GM18517 (cell line): Measurements from ENCODE around the gene SIAH3.
"Not testable (repeated sequence)": the region's sequence is repeated elsewhere in the genome, so short reads cannot be mapped to it uniquely, and the experiment has no call there.

Source experiments
- ATAC-seq: cut with Tn5 transposase; IDR thresholded peaks from one replicate; pipeline ENCODE4 v1.9.1; 2021; ENCODE audit warnings: mild to moderate bottlenecking, moderate library complexity; ENCODE audit not compliant: unreplicated experiment

The SIAH3 gene, protein sequence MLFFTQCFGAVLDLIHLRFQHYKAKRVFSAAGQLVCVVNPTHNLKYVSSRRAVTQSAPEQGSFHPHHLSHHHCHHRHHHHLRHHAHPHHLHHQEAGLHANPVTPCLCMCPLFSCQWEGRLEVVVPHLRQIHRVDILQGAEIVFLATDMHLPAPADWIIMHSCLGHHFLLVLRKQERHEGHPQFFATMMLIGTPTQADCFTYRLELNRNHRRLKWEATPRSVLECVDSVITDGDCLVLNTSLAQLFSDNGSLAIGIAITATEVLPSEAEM

DNA sequence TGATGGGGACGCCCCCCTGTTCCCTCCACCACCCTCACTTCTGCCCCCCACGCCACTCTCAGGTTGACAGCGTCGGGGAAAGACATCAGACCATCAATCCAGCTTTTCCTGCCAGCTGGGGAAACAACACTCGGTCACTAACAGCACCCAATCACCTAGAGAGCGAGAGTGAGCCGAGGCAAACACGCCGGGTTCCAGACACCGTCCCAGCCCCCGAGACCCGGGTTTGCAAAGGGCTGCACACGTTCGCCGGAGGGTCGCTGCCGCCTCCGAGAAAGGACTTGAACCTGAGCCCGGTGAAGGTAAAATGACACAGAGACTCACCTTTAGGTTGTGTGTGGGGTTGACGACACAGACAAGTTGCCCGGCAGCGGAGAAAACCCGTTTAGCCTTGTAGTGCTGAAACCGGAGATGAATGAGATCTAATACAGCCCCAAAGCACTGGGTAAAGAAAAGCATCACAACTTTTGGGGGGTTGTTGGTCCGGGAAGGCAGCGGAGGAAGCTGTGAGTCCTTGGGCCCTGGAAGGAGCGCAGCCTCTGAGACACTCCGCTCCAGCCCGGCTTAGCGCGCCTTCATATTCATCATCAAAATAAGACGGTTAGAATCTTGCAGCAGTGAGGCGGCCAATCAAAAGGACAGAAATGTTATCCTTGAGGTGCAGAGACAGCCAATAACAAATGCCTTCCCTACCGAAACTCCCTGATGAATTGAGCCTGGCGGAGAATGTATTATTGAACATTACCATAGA lies at the start of gene SIAH3:
Gene SIAH3, minus strand, starts transcription at position 583 of the 751 bp plus-strand sequence. Its CDS starts 124 bp downstream, at position 459.
- ATAC-seq, result no peak

DNA sequence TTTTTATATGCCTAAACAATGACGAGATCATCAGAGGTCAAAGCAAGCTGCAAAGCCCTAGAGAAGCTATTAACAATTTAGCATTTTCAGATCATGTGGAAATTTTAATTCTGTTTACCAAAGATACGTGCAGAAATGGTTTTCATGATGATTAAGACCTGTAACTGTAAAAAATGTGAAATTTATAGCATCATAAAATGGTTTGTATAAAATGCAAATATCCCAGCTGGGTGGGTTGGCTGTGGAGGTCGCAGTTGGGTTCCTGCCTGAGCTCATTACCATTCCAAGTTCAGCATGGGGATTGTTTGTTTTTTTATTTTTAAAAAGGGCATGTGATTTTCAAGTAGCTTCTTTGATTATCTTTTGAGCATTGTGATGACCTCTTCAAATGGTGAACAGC lies 47.9 kb upstream of the SIAH3 start:
- no peak for ATAC-seq

DNA sequence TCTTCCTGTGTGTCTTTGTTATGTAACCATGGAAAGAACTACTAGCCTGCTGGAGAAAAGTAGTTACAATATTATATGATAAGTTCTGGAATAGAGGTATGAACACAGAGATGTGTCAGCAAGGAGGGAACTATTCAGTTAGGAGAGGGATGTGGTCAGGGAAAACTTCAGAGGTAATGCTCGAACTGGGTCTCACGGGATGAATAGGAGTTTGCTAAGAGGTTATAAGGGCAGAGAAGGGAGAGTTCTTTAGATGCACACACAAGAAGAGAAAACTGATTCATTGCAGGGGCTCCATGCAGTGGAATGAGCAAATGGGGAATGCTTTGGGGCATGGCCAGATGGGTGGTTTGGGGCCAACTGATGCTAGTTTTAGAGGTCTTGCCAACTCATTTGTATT lies 46.0 kb upstream of the SIAH3 start:
- no peak for ATAC-seq

GRCh38 chr13:45896285-45896684 lies 44.7 kb upstream of the SIAH3 start:
- no peak for ATAC-seq

DNA sequence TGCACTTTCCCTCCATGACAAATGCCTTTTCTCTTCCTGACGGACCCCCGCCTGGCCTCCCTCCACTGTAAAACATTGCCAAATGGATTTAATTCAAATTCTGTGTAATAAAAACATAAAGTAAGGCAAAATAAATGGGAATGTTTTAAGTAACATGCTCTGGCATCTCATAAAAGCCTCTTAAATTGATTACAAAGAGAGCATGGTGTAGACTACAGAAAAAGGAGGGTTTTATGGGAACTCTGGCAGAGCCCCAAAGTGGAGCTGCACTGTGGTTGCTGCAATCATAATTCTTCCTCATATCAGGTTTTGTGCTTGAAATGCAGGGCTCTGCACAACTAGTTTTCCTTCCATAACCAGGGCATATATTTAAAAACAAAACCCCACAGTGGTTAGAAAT lies 44.3 kb upstream of the SIAH3 start:
- no peak for ATAC-seq

DNA sequence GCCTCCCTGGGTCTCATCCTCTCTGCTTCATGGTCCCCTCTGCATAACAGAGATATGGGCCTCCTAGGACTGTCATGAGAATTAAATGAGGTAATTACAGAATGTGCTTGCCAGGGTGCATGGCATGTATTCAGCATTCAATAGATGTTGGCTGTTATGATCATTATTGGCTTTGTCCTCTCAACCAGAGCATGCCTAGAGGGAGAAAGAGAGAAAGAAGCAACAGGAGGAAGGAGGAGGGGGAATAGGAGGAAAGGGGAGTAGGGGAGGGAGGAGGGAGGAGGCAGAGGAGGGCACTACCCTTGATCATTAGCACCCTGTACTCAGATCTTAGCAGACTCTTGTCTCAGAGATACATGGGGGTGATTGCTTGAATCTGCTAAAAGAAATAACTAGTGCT lies 41.0 kb upstream of the SIAH3 start:
- no peak for ATAC-seq

DNA sequence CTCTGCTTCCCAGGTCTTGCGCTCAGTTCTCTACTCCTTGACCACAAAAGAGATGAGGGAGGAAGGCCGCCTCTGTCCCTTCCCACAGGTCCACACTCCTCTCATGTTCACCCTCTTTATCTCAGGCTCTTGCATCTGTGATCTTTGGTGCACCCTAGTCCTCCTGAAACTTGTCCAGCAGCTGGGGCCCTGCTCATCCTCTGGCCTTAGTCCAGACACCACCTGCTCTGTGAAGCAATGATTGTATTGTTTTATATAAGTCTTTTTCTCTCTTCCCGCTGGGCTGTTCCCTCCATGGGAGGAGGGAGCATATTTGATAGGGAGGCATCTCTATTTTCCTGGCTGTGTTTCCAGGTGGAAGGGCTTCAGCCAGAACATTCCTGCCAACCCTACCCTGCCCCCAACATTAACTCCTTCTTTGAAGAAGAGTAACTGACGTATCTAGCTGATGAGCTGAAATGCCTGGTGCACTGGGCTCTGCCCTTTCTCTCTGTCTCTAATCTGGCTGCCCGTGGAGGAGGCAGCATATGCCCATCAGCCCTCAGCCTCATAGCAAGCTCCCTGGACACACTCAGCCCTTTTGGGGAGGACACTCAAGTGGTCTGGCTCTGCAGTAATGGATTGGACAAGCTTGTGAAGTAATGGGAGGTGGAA lies 38.2 kb upstream of the SIAH3 start:
- ATAC-seq, result no peak

- ATAC-seq, result no peak
These were observed 34.9 kb upstream of the SIAH3 start for GRCh38 chr13:45886466-45886865.

DNA sequence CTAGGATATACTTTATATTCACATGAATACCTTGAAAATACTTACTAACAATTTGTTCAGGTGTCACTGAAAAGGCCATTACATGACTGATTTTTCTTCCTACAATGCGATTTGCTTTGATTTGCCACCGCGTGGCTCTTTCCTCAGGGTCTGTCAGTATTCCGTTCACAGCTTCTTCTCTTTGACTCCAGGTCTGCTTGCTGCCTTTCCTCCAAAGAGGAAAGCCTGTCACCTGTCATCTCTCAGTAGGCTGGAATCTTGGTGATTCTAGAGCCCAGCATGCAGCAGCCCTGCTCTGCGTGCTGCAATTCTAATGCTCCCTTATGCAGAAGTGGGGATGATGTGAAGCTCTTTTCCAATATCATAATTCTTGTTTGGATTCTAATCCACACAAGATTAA lies 33.6 kb upstream of the SIAH3 start:
- ATAC-seq, result no peak

DNA sequence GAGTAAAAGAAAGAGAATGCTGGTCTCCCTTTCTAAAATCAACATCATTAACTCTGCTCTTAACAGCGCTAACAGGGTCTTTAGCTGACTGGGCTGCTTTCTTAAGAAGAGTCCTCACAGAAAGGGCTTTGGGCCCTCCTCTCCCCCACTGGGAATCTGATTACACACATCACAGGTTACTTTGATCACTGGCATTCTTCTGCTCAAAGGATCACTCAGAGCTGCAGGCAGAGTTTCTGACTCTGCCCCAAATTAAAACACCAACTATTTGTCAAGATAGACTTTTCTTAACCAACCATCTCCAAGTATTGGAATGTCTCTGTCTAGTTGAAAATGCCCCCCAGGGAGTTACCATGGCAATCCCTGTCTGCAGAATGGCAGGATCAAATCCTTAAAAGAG lies 31.1 kb upstream of the SIAH3 start:
- ATAC-seq, result no peak

GRCh38 chr13:45881353-45881752 lies 29.8 kb upstream of the SIAH3 start:
- ATAC-seq, result no peak

DNA sequence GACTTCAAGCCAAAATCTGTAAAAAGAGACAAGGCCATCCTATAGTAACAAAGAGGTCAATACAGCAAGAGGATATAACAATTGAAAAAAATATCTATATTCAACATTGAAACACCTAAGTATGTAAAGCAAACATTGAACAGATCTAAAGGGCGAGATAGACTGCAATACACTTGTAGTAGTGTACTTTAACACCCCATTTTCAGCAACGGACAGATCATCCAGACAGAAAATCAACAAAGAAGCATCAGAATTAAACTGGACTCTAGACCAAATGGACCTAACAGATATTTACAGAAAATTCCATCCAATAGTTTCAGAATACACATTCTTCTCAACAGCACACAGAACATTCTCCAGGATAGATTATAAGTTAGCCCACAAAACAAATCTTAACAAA lies 28.7 kb upstream of the SIAH3 start:
- no peak for ATAC-seq

GRCh38 chr13:45879666-45880065 lies 28.1 kb upstream of the SIAH3 start:
- no peak for ATAC-seq

DNA sequence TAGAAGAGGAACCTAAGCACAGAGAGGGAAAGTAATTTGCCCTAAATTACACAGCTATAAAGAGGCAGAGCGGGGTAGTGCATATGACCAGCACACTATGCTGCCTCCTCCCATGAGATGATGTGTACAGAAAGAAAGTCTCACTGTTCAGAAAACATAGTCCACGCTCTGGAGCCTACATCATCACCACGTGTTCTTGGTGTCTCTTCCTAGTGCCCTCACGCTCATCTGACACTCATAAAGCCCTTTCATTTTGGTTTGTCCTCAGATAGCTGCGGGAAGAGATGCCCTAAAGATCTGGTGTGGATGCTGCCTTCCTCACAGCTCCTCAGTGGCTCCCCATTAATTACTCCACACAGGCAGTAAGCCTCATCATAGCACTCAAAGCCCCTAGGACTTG lies 27.4 kb upstream of the SIAH3 start:
- ATAC-seq, result no peak

- no peak for ATAC-seq
These were observed 25.2 kb upstream of the SIAH3 start for GRCh38 chr13:45876781-45877180.

GRCh38 chr13:45875951-45876350 lies 24.4 kb upstream of the SIAH3 start:
- ATAC-seq, result no peak

GRCh38 chr13:45873491-45874325 lies 22.2 kb upstream of the SIAH3 start:
- ATAC-seq, result no peak

- ATAC-seq, result no peak
These were observed 21.0 kb upstream of the SIAH3 start for GRCh38 chr13:45872566-45872965.

DNA sequence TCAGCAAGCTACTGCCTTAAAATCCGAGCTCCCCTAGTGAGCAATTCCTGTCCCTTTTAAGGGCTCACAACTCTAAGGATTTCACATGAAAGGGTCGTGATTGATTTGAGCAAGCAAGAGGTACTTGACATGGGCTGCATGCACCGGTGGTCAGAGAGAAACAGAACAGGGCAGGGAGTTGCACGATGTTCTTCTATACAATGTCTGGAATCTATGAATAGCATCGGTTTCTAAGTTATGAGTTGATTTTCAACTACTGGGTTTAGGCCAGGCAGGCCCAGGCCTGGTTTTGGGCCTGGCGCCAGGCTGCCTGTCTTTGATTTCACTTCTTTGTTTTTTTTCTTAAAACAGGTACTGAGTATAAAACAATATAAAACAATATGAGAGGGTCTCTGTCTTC lies 19.6 kb upstream of the SIAH3 start:
- not testable (repeated sequence) for ATAC-seq

- ATAC-seq, result no peak
These were observed 18.7 kb upstream of the SIAH3 start for GRCh38 chr13:45870232-45870631.

DNA sequence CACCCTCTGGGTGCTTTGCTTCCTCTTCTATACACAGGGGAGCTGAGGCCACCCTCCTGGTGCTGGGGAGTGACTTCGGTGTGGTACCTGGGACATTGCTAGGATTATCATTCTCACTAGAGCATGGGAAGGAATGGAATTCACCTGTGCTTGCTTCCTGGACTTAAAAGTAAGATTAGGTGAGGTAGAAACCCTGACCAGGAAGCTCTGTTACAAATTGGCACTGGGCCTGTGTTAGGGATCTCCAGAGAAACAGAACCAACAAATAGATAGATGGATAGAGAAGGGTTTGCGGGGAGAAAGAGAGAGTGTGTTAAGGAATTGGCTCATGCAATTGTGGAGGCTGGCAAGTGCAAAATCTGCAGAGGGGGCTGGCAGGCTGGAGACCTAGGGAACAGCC lies 13.9 kb upstream of the SIAH3 start:
- no peak for ATAC-seq
